OCI-LY7 (cell line): ENCODE measurements around the gene SNX27.

Experiments
- EZH2phosphoT487 ChIP-seq: fragments of 200-600 bp; sonication (generic); IDR thresholded peaks from 2 replicates; pipeline ENCODE4 v1.6.1; 2018; ENCODE audit warnings: low read depth, borderline replicate concordance, mild to moderate bottlenecking, mixed run types, antibody characterized with exemption, low read length, moderate library complexity, mixed read lengths
- TF ChIP-seq, protein P1 (sequence below): fragments of 200-600 bp; sonication (generic); conservative IDR thresholded peaks from 2 replicates; pipeline ENCODE4 v1.5.1; 2014; ENCODE audit warnings: mild to moderate bottlenecking, antibody characterized with exemption, low read length, moderate library complexity, mixed read lengths

DNA sequence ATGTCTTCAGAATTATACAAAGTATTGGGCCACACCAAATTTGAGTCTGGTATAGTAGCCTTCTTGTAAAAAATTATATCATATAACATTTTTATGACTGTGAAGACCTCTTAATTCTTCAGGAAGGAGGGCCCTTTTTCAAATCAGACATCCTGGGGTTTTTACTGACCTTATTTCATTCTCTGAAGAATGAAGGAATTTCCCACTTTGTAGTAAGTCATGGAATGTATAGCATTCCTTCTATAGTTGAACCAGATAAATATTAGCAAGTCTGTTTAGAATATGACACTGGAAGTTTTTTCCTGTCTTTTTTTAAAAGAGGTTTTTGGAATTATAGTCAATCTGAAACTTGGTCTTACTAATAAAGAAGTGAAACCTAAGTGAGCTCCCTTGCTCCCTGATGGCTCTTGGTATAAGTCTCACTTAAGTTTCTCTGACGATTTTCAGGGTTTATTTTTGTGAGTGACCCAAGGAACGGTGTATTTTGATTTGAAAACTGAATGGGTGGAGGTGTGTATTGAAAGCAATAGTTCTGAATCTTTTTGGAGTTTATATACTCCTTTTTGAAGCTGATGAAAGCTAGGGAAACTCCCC, 23.7 kb downstream of the SNX27 start:
- TF ChIP-seq, protein P1, sequence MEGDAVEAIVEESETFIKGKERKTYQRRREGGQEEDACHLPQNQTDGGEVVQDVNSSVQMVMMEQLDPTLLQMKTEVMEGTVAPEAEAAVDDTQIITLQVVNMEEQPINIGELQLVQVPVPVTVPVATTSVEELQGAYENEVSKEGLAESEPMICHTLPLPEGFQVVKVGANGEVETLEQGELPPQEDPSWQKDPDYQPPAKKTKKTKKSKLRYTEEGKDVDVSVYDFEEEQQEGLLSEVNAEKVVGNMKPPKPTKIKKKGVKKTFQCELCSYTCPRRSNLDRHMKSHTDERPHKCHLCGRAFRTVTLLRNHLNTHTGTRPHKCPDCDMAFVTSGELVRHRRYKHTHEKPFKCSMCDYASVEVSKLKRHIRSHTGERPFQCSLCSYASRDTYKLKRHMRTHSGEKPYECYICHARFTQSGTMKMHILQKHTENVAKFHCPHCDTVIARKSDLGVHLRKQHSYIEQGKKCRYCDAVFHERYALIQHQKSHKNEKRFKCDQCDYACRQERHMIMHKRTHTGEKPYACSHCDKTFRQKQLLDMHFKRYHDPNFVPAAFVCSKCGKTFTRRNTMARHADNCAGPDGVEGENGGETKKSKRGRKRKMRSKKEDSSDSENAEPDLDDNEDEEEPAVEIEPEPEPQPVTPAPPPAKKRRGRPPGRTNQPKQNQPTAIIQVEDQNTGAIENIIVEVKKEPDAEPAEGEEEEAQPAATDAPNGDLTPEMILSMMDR: no peak
- no peak for TF ChIP-seq EZH2phosphoT487
